Mononuclear cell (primary cell): ENCODE measurements around the gene RPL36A. TPM values are rescaled to one million over a fixed set of nuclear protein-coding genes. Genes with fewer than 3 reads are reported as not detected.

Experiments
- H3K27me3 ChIP-seq: 2 replicates; pipeline ENCODE4 v1.6.0; 2011; ENCODE audit warnings: low read length, control low read depth; ENCODE audit not compliant: insufficient read depth
- H3K4me1 ChIP-seq: 2 replicates; pipeline ENCODE4 v1.5.1; 2011; ENCODE audit warnings: mild to moderate bottlenecking, low read length, control low read depth; ENCODE audit not compliant: insufficient read depth
- H3K4me3 ChIP-seq: 2 replicates; pipeline ENCODE4 v1.5.1; 2011; ENCODE audit warnings: mild to moderate bottlenecking, low read length, moderate library complexity
- H3K9me3 ChIP-seq: 2 replicates; pipeline ENCODE4 v1.5.1; 2011; ENCODE audit warnings: low read depth, mild to moderate bottlenecking, control low read depth, low read length
- total RNA-seq: library from RNA; depleted of rRNA; stranded (reverse); fragments of >200 nt; gene quantifications from one replicate; pipeline ENCODE4 v1.2.3, GENCODE V29; 2012

Gene RPL36A
- total RNA-seq, 1 donor: 245 TPM

DNA sequence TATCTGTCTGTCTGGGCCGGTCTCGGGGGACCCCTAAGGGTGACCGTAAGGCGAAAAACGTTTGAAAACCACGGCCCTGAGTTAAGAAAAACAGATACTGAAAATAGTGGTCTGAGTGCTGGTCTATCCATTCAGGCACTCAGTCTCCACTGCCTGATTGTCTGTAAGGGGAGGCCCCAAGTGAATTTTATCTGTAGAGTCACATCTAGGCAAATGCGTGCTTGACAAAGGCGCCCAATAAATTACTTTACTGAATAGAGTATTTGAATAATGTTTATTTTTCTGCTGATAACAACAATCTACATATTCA lies 17.7 kb downstream of the RPL36A start:
- H3K9me3 ChIP-seq: no peaks in the 10 kb centered on the region
- no peaks in the 10 kb centered on the region for H3K27me3 ChIP-seq
- H3K4me3 ChIP-seq: peak overlapping the region; percentile 74
- peaks cover 35% of the 10 kb centered on the region for H3K4me1 ChIP-seq

- Histone ChIP-seq H3K4me1 (peaks cover 35% of the 10 kb centered on the region), H3K4me3 (peak overlapping the region; percentile 74)
These were observed 18.2 kb downstream of the RPL36A start for GRCh38 chrX:101409043-101409442.

GRCh38 chrX:101410461-101410860 lies 19.6 kb downstream of the RPL36A start:
- no peaks in the 10 kb centered on the region for H3K9me3 ChIP-seq
- H3K4me3 ChIP-seq: no peak overlapping the region
- no peaks in the 10 kb centered on the region for H3K27me3 ChIP-seq
- H3K4me1 ChIP-seq: peaks cover 41% of the 10 kb centered on the region

More at GRCh38 chrX:101409043-101409442, 18.2 kb downstream of the RPL36A start:
- H3K9me3 ChIP-seq: no peaks in the 10 kb centered on the region
- H3K27me3 ChIP-seq: no peaks in the 10 kb centered on the region

DNA sequence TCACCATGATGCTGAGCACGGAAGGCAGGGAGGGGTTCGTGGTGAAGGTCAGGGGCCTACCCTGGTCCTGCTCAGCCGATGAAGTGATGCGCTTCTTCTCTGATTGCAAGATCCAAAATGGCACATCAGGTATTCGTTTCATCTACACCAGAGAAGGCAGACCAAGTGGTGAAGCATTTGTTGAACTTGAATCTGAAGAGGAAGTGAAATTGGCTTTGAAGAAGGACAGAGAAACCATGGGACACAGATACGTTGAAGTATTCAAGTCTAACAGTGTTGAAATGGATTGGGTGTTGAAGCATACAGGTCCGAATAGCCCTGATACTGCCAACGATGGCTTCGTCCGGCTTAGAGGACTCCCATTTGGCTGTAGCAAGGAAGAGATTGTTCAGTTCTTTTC lies 21.2 kb downstream of the RPL36A start:
- Histone ChIP-seq H3K9me3 (no peaks in the 10 kb centered on the region), H3K4me3 (no peak overlapping the region), H3K27me3 (no peaks in the 10 kb centered on the region), H3K4me1 (peaks cover 39% of the 10 kb centered on the region)

DNA sequence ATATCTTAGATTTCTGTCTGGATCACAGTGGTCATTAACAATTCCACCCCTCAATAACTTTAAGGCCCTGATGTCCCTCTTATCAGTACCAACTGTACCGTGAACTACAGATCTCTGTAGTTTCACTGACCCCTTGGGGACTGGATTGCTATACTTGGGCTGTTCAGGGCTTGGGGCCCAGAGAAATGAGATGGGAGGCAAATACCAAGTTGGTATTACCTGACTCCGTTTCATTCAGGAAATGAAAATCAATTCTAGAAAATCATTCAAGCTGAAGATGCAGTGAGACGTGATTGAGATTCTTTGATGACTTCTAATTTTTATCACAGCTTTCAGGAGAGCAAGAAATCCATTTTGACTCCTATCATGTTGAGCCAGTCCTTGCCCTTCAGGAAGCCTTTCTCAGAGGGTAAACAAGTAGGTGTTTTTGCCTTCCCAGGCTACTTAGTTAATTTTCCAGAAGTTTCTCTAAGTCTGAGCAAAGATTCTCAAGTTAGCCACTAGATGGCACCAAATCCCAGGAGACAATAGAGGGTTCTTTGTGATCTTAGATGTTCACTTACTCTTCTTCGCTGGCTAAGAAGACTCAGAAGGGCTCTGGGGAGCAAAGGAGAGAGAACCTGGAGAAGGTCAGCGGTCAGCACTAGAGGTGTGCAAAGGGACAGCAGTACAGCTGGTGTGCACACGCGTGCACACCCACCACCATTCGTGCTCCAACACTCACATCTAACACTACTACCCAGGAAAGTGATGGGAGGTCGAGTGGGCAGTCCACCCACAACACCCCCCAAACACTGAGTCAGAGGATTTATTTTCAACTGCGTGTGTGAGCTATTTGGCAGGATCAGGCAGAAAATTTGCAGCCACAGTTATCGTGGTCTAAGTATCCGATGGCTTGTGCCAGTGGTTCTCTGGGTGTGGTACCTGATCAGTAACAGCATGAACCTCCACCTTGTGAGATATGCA lies 24.7 kb downstream of the RPL36A start:
- no peaks in the 10 kb centered on the region for H3K27me3 ChIP-seq
- H3K4me3 ChIP-seq: no peak overlapping the region
- no peaks in the 10 kb centered on the region for H3K9me3 ChIP-seq
- peaks cover 38% of the 10 kb centered on the region for H3K4me1 ChIP-seq

GRCh38 chrX:101416691-101417090 lies 25.9 kb downstream of the RPL36A start:
- Histone ChIP-seq H3K27me3 (no peaks in the 10 kb centered on the region), H3K9me3 (no peaks in the 10 kb centered on the region), H3K4me1 (peaks cover 32% of the 10 kb centered on the region), H3K4me3 (no peak overlapping the region)

- Histone ChIP-seq H3K27me3 (no peaks in the 10 kb centered on the region), H3K4me1 (peaks cover 27% of the 10 kb centered on the region), H3K4me3 (no peak overlapping the region), H3K9me3 (no peaks in the 10 kb centered on the region)
These were observed 26.4 kb downstream of the RPL36A start for GRCh38 chrX:101417190-101417589.

DNA sequence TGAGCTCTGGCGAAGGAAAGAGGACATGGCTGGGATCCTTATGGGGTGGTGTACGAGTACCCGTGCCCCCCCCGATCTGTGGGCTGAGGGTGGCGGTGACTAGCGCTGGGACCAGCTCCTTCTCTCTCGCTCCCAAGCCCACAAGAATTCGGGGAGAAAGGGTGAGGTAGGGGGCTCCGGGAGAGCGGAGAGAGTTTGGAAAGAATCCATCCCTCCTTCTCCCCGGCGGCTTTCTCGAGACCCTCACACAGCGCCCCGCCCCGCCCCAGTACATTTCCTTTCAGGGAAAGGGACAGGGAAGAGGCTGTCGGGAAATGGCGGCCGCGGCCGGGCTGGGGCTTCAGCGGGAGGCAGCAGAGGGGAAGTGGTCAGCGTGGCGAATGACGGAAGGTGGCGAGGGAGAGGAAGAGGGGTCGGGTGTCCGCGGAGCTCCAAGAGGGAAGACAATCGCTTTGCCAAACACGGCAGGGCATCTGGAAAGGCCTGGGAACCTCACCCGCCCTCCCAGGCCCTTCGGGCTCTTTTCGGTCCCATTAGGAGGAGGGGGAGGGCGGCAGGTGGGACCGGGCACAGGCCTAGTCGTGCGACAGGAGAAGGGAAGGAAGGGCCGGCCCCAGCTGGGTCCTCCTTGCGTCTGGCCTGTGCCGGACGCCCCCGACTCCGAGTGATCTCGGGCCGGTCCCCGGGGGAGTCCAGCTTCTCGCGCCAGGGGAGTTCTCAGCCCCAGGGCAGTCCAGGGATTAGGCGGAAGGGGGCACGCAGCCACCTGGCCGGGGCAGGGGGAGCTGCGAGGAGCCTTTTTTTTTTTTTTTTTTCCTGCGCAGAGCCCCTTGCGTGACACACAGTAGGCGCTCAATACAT lies 27.4 kb downstream of the RPL36A start:
- H3K4me3 ChIP-seq: peak overlapping the region; percentile 55
- H3K27me3 ChIP-seq: no peaks in the 10 kb centered on the region
- H3K4me1 ChIP-seq: peaks cover 23% of the 10 kb centered on the region

GRCh38 chrX:101419489-101419888 lies 28.7 kb downstream of the RPL36A start:
- Histone ChIP-seq H3K27me3 (no peaks in the 10 kb centered on the region), H3K9me3 (no peaks in the 10 kb centered on the region), H3K4me1 (peaks cover 23% of the 10 kb centered on the region), H3K4me3 (no peak overlapping the region)

More for the DNA sequence above, 27.4 kb downstream of the RPL36A start:
- no peaks in the 10 kb centered on the region for H3K9me3 ChIP-seq

DNA sequence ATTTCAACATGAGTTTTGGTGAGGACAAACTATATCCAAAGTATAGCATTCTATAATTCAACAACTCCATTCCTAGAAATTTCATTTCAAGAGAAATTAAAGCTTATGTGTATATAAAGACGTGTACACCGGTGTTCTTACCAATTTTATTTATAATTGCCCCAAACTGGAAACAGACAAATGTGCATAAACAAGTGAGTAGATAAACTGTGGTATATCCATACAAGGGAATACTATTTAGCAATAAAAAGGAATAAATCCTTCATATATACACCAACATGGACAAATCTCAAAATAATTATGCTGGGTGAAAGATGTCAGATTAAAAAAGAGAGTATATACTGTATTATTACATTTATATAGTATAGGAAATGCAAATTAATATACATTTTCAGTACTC lies 37.1 kb downstream of the RPL36A start:
- H3K4me1 ChIP-seq: peaks cover 6% of the 10 kb centered on the region

DNA sequence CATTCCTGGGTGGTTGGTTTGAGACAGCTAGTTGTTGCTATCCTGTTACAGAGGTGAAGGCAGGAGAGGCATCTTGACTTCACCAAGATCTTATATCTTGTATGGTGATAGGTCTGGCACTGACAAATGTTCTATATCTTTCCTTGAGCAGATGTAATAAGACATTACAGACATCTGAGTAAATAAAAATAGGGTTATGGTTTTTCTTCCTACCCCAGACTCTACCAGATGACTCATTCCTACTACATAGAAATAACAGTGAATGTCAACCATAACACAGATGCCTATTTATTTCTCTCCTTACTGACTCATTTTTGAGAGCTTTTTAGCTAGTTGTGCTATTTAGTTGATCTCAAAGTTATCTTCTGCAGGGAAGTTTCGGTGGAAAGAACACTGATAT lies 39.1 kb downstream of the RPL36A start:
- Histone ChIP-seq H3K27me3 (no peaks in the 10 kb centered on the region), H3K4me1 (peaks cover 6% of the 10 kb centered on the region), H3K4me3 (no peak overlapping the region), H3K9me3 (no peaks in the 10 kb centered on the region)

More for the DNA sequence above, 37.1 kb downstream of the RPL36A start:
- Histone ChIP-seq H3K4me3 (no peak overlapping the region), H3K9me3 (no peaks in the 10 kb centered on the region), H3K27me3 (no peaks in the 10 kb centered on the region)

GRCh38 chrX:101430457-101431078 lies 39.8 kb downstream of the RPL36A start:
- no peaks in the 10 kb centered on the region for H3K27me3 ChIP-seq
- no peak overlapping the region for H3K4me3 ChIP-seq

DNA sequence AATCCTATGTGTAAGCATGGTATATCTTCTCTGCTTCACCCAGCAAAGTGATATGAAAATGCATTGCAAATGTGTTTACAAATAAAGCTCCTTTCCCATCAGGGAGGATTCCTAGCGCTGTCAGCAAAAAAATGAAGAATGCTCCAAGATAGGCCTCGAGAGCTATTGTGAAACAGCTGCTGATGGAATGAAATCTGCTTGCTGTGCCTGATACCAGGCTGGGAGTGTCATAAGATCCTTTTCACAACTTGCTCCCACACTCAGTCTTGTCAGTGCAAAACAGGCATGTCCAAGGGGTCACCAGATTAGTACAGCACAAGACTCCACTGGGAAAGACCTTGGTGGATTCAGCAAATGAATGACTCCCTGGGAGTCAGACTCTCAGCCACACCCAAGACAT lies 51.3 kb downstream of the RPL36A start:
- H3K4me3 ChIP-seq: no peak overlapping the region
- no peaks in the 10 kb centered on the region for H3K4me1 ChIP-seq
- no peaks in the 10 kb centered on the region for H3K27me3 ChIP-seq
- H3K9me3 ChIP-seq: no peaks in the 10 kb centered on the region

More at GRCh38 chrX:101430457-101431078, 39.8 kb downstream of the RPL36A start:
- peaks cover 6% of the 10 kb centered on the region for H3K4me1 ChIP-seq
- no peaks in the 10 kb centered on the region for H3K9me3 ChIP-seq
